ENCODE results near the gene EIF6.

DNA sequence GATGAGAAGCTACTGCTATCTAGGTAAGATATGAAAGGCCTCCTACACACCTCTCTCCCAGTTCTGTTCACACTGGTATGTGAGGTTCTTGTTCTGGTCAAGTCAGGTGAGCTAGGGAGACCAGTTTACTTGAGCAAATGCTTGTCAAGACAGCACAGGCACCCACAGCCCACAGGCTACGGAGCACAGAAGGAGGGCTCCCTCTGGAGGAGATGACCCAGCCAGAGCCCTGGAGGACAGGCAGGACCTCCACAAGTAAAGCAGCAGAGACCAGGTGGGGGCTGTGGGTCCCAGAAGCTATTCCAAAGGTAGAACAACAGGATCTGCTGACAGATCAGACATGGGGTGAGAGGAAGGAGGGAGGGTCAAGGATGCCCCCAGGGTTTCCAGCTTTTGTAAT lies 19.8 kb downstream of the EIF6 start:
- TF ChIP-seq, protein P1, sequence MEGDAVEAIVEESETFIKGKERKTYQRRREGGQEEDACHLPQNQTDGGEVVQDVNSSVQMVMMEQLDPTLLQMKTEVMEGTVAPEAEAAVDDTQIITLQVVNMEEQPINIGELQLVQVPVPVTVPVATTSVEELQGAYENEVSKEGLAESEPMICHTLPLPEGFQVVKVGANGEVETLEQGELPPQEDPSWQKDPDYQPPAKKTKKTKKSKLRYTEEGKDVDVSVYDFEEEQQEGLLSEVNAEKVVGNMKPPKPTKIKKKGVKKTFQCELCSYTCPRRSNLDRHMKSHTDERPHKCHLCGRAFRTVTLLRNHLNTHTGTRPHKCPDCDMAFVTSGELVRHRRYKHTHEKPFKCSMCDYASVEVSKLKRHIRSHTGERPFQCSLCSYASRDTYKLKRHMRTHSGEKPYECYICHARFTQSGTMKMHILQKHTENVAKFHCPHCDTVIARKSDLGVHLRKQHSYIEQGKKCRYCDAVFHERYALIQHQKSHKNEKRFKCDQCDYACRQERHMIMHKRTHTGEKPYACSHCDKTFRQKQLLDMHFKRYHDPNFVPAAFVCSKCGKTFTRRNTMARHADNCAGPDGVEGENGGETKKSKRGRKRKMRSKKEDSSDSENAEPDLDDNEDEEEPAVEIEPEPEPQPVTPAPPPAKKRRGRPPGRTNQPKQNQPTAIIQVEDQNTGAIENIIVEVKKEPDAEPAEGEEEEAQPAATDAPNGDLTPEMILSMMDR (conservative IDR thresholded peaks at IDR 0.05; ENCODE audit: low read depth in 2 of 2), result peak; percentile 48 to 83
- no peak for TF ChIP-seq EZH2phosphoT487 (IDR thresholded peaks at IDR 0.05; ENCODE audit: unreplicated experiment)
- no peak for TF ChIP-seq EZH2 (IDR thresholded peaks at IDR 0.05; ENCODE audit: low read depth, unreplicated experiment)
- TF ChIP-seq, protein P2, sequence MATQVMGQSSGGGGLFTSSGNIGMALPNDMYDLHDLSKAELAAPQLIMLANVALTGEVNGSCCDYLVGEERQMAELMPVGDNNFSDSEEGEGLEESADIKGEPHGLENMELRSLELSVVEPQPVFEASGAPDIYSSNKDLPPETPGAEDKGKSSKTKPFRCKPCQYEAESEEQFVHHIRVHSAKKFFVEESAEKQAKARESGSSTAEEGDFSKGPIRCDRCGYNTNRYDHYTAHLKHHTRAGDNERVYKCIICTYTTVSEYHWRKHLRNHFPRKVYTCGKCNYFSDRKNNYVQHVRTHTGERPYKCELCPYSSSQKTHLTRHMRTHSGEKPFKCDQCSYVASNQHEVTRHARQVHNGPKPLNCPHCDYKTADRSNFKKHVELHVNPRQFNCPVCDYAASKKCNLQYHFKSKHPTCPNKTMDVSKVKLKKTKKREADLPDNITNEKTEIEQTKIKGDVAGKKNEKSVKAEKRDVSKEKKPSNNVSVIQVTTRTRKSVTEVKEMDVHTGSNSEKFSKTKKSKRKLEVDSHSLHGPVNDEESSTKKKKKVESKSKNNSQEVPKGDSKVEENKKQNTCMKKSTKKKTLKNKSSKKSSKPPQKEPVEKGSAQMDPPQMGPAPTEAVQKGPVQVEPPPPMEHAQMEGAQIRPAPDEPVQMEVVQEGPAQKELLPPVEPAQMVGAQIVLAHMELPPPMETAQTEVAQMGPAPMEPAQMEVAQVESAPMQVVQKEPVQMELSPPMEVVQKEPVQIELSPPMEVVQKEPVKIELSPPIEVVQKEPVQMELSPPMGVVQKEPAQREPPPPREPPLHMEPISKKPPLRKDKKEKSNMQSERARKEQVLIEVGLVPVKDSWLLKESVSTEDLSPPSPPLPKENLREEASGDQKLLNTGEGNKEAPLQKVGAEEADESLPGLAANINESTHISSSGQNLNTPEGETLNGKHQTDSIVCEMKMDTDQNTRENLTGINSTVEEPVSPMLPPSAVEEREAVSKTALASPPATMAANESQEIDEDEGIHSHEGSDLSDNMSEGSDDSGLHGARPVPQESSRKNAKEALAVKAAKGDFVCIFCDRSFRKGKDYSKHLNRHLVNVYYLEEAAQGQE (IDR thresholded peaks at IDR 0.05; ENCODE audit: unreplicated experiment), result no peak
- TF ChIP-seq JUNB (IDR thresholded peaks at IDR 0.05; ENCODE audit: unreplicated experiment), result no peak
- no peak for TF ChIP-seq ZNF114 (CRISPR knock-in tag; IDR thresholded peaks at IDR 0.05)
- no peak for TF ChIP-seq POLR2AphosphoS5 (IDR thresholded peaks at IDR 0.05; ENCODE audit: low read depth)
- TF ChIP-seq STAT1 (IDR thresholded peaks at IDR 0.05; ENCODE audit: unreplicated experiment), result no peak
